Activated CD8-positive, alpha-beta T cell treated with anti-CD3 and anti-CD28 coated beads for 36 hours (primary cell): Measurements from ENCODE around the gene NFIC. TPM values are rescaled to one million over a fixed set of nuclear protein-coding genes. Genes with fewer than 3 reads are reported as not detected.
A peak's percentile ranks its signal among the peaks of the same experiment; 100 is the strongest.

Experiments
- ATAC-seq: fragments of 200-7000 bp; cut with Tn5 transposase; one replicate; pipeline ENCODE4 v1.10.0; 2021; ENCODE audit warnings: mild to moderate bottlenecking, moderate library complexity
- CTCF ChIA-PET: fragments of 350-600 bp; sonication (Branson Sonifier 250); formaldehyde crosslinking; loops from one replicate; lab custom pipeline; 2021; ENCODE audit warnings: antibody characterized with exemption; lab: Charles Lee
- POLR2A ChIA-PET: fragments of 350-600 bp; sonication (Branson Sonifier 250); formaldehyde crosslinking; loops from one replicate; lab custom pipeline; 2021; ENCODE audit warnings: antibody characterized with exemption; lab: Charles Lee
- DNase-seq: peaks from one replicate; pipeline ENCODE4 v3.0.0-alpha.2; 2020
- H3K27ac Mint-ChIP-seq: one replicate; pipeline ENCODE4 v1.8.0; 2021; ENCODE audit warnings: mild to moderate bottlenecking, mixed read lengths
- H3K27me3 Mint-ChIP-seq: one replicate; pipeline ENCODE4 v1.8.0; 2021; ENCODE audit warnings: mixed read lengths
- H3K36me3 Mint-ChIP-seq: one replicate; pipeline ENCODE4 v1.8.0; 2021; ENCODE audit warnings: low read depth, mixed read lengths
- H3K4me1 Mint-ChIP-seq: one replicate; pipeline ENCODE4 v1.8.0; 2021; ENCODE audit warnings: low read depth, mixed read lengths
- H3K4me3 Mint-ChIP-seq: one replicate; pipeline ENCODE4 v1.8.0; 2021; ENCODE audit warnings: mild to moderate bottlenecking, moderate library complexity, mixed read lengths
- H3K9me3 Mint-ChIP-seq: one replicate; pipeline ENCODE4 v1.8.0; 2021; ENCODE audit warnings: mixed read lengths
- CTCF ChIP-seq: fragments of 200-600 bp; IDR thresholded peaks from one replicate; pipeline ENCODE4 v1.8.0; 2022; ENCODE audit warnings: antibody characterized with exemption, mild to moderate bottlenecking
- intact Hi-C: fragments of 100-400 bp; cut with micrococcal nuclease; formaldehyde crosslinking; loops from one replicate; pipeline ENCODE4 v1.10.0; 2022
- total RNA-seq, 2 experiments: library from RNA; stranded (reverse); gene quantifications; one replicate each; pipeline ENCODE4 v1.2.3, GENCODE V29; 2021

Gene NFIC
- total RNA-seq, 2 experiments from 2014 or later: 19.0 to 20.8 TPM

GRCh38 chr19:3401004-3401768 lies 34.8 kb downstream of the NFIC start:
- Mint-ChIP-seq H3K9me3 (no peaks in the 10 kb centered on the region), H3K27me3 (no peaks in the 10 kb centered on the region)

GRCh38 chr19:3402631-3403443 lies 36.5 kb downstream of the NFIC start:
- Mint-ChIP-seq H3K4me3 (no peak overlapping the region), H3K27ac (no peak overlapping the region), H3K27me3 (no peaks in the 10 kb centered on the region), H3K4me1 (no peaks in the 10 kb centered on the region), H3K9me3 (no peaks in the 10 kb centered on the region), H3K36me3 (no peaks in the 10 kb centered on the region)
- CTCF ChIA-PET: no interaction called here
- ATAC-seq (no peak), DNase-seq (no peak)
- POLR2A ChIA-PET: no interaction called here
- no peak for TF ChIP-seq CTCF
- intact Hi-C loops: no loop called here

More at GRCh38 chr19:3401004-3401768, 34.8 kb downstream of the NFIC start:
- Mint-ChIP-seq H3K36me3 (no peaks in the 10 kb centered on the region), H3K27ac (no peak overlapping the region), H3K4me1 (no peaks in the 10 kb centered on the region), H3K4me3 (no peak overlapping the region)
- peak; percentile 17 for ATAC-seq
- no peak for DNase-seq
- intact Hi-C loops: no loop called here
- ChIA-PET CTCF (interaction anchor here (1.4 kb wide), 1 partner anchor 28 kb away, joined by 4 read pairs; no protein-coding TSS in a partner anchor), POLR2A (no interaction called here)
- TF ChIP-seq CTCF: no peak

GRCh38 chr19:3403489-3404323 lies 37.3 kb downstream of the NFIC start:
- no peak for DNase-seq
- Mint-ChIP-seq H3K36me3 (no peaks in the 10 kb centered on the region), H3K9me3 (no peaks in the 10 kb centered on the region), H3K4me1 (no peaks in the 10 kb centered on the region), H3K27me3 (no peaks in the 10 kb centered on the region), H3K4me3 (no peak overlapping the region), H3K27ac (no peak overlapping the region)
- TF ChIP-seq CTCF: no peak
- ATAC-seq: no peak
- POLR2A ChIA-PET: no interaction called here
- CTCF ChIA-PET: no interaction called here
- intact Hi-C loops: no loop called here

- ATAC-seq (no peak), DNase-seq (no peak)
- TF ChIP-seq CTCF: no peak
- H3K9me3 Mint-ChIP-seq: no peaks in the 10 kb centered on the region
- POLR2A ChIA-PET: no interaction called here
- H3K4me3 Mint-ChIP-seq: no peak overlapping the region
- no peak overlapping the region for H3K27ac Mint-ChIP-seq
- no peaks in the 10 kb centered on the region for H3K36me3 Mint-ChIP-seq
- CTCF ChIA-PET: no interaction called here
- intact Hi-C loops: no loop called here
- H3K27me3 Mint-ChIP-seq: no peaks in the 10 kb centered on the region
- H3K4me1 Mint-ChIP-seq: no peaks in the 10 kb centered on the region
Measured at GRCh38 chr19:3404324-3405260, 38.2 kb downstream of the NFIC start.
